ENCODE data around the gene ABCA13. TPM values are rescaled to one million over a fixed set of nuclear protein-coding genes. Genes with fewer than 3 reads are reported as not detected.

ABCA13 gene
- total RNA-seq, 1 experiment from 2014 or later = 1.7 TPM

- in situ Hi-C loops (cut with HindIII; ENCODE audit: low pct_unique_long_range_greater_than_20kb, low sequenced_read_pairs) = no loop called here
- CTCF ChIA-PET = no interaction called here
- no TSS peak for BruUV-seq (replicated peaks)
Measured at GRCh38 chr7:48664241-48664640, 493.0 kb downstream of the ABCA13 start.

DNA sequence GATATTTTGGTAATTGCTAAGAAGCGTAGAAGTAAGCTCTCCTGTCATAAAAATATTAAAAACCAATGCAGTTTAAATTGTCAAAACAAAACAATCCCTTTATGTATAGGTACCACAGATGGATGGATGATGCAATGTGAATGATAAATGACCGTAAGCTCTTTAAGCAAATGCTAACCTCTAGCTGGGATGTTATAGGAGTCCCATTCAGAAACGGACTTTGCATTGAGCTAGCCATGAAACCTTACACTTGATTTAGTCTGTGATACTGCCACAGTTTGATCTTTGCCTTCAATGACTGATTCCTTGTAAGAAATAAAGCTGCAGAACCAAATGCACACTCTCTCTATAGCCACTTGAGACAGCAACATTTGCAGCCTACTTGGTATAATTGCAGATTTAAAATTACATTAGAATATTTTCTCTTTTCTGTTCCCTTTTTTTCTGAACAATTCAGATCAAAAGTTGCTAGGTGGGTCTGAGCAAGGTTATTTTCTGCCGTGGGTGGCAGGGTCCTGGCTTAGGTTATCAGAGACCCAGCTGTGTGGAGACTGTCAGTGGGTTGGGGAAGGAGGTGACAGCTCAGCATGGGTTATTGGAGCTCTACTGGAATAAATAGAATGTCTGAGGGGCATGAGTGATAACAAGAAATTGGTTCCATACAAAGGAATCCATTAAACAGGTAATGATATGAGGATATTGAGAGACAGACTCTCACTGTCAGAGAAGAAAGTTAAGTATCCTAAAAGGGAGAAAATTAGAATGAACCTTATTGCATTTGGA is 494.3 kb downstream of the ABCA13 start:
- Histone ChIP-seq H3K4me3 (ENCODE audit: low read depth in 2 of 2, low read length in 2 of 2) (no peak overlapping the region), H3K4me1 (ENCODE audit: control insufficient read depth, insufficient read depth, low read length) (no peaks in the 10 kb centered on the region), H3K27me3 (ENCODE audit: control insufficient read depth, insufficient read depth, low read length) (no peaks in the 10 kb centered on the region), H3K27ac (ENCODE audit: low read length) (no peak overlapping the region), H3K36me3 (ENCODE audit: control insufficient read depth, insufficient read depth, low read length) (no peaks in the 10 kb centered on the region), H3K9me3 (ENCODE audit: control insufficient read depth, insufficient read depth, low read depth, low read length) (no peaks in the 10 kb centered on the region)
- intact Hi-C loops (cut with micrococcal nuclease; ENCODE audit: unreplicated experiment) = no loop called here
- no TSS peak for BruUV-seq (replicated peaks)
- ATAC-seq = no peak
- TF ChIP-seq SIN3A (IDR thresholded peaks at IDR 0.05; ENCODE audit: borderline replicate concordance, insufficient read depth, low read depth, low read length) (no peak), REST (IDR thresholded peaks at IDR 0.05; ENCODE audit: insufficient read depth in 1 of 2, low read depth in 2 of 2, low read length in 1 of 2) (no peak)
- no peak for DNase-seq (ENCODE audit: low read depth, low spot score)
- POLR2A ChIA-PET = no interaction called here
- in situ Hi-C loops (cut with HindIII; ENCODE audit: low pct_unique_long_range_greater_than_20kb, low sequenced_read_pairs) = no loop called here
- CTCF ChIA-PET = no interaction called here

More at GRCh38 chr7:48664241-48664640, 493.0 kb downstream of the ABCA13 start:
- DNase-seq (ENCODE audit: low read depth, low spot score) (no peak), ATAC-seq (no peak)
- Histone ChIP-seq H3K4me3 (ENCODE audit: low read depth in 2 of 2, low read length in 2 of 2) (no peak overlapping the region), H3K9me3 (ENCODE audit: control insufficient read depth, insufficient read depth, low read depth, low read length) (no peaks in the 10 kb centered on the region), H3K27me3 (ENCODE audit: control insufficient read depth, insufficient read depth, low read length) (no peaks in the 10 kb centered on the region), H3K36me3 (ENCODE audit: control insufficient read depth, insufficient read depth, low read length) (no peaks in the 10 kb centered on the region), H3K4me1 (ENCODE audit: control insufficient read depth, insufficient read depth, low read length) (no peaks in the 10 kb centered on the region), H3K27ac (ENCODE audit: low read length) (no peak overlapping the region)
- intact Hi-C loops (cut with micrococcal nuclease; ENCODE audit: unreplicated experiment) = no loop called here
- POLR2A ChIA-PET = no interaction called here
- TF ChIP-seq CTCF (IDR thresholded peaks at IDR 0.05) = no peak
- no peak for TF ChIP-seq TCF7L2 (IDR thresholded peaks at IDR 0.05; ENCODE audit: low read depth, low read length)
- TF ChIP-seq REST (IDR thresholded peaks at IDR 0.05; ENCODE audit: insufficient read depth in 1 of 2, low read depth in 2 of 2, low read length in 1 of 2) = no peak

Data from Panc1 (cell line).